K562 (cell line): Measurements from ENCODE around the gene BCAM.

Experiments
- ETV5 ChIP-seq: sonication (generic); formaldehyde crosslinking; IDR thresholded peaks from 2 replicates; pipeline ENCODE4 v1.4.0; 2020; ENCODE audit warnings: low read depth, mild to moderate bottlenecking, missing genetic modification reagents
- RCOR1 ChIP-seq, 2 experiments: IDR thresholded peaks; 2 replicates each; pipeline ENCODE4 v1.6.1; 2012; ENCODE audit warnings: low read depth in 2 of 2, low read length in 2 of 2, borderline replicate concordance in 1 of 2, improper control_type of control experiment in 1 of 2
- SRF ChIP-seq, 2 experiments: fragments of 250-450, 450-650 bp in 1 of 2; sonication (Bioruptor Pico) in 1 of 2; sonication (generic) in 1 of 2; formaldehyde crosslinking; IDR thresholded peaks; 2 replicates each; pipeline versions ENCODE4 v1.5.0 to v1.5.1; 2020 to 2022; ENCODE audit warnings: mild to moderate bottlenecking in 1 of 2, missing genetic modification reagents in 1 of 2
- TEAD2 ChIP-seq: fragments of 450-650 bp; IDR thresholded peaks from 2 replicates; pipeline ENCODE4 v1.6.1; 2016; ENCODE audit warnings: missing genetic modification characterization, control low read depth, missing compliant biosample characterization
- ZNF561 ChIP-seq: fragments of 450-650 bp; formaldehyde crosslinking; conservative IDR thresholded peaks from 2 replicates; pipeline ENCODE4 v1.4.0; 2020; ENCODE audit warnings: mild to moderate bottlenecking, moderate library complexity
- TF ChIP-seq, protein P1 (sequence below), 3 experiments: IDR thresholded peaks in 2 of 3; conservative IDR thresholded peaks in 1 of 3; 2 replicates each; pipeline ENCODE4 v1.5.1; 2011 to 2012; ENCODE audit warnings: low read length in 3 of 3, mild to moderate bottlenecking in 3 of 3, control low read depth in 2 of 3, improper control_type of control experiment in 1 of 3, inconsistent platforms in 1 of 3, low read depth in 1 of 3, mixed read lengths in 1 of 3, moderate library complexity in 1 of 3; ENCODE audit not compliant: insufficient read depth in 2 of 3

DNA sequence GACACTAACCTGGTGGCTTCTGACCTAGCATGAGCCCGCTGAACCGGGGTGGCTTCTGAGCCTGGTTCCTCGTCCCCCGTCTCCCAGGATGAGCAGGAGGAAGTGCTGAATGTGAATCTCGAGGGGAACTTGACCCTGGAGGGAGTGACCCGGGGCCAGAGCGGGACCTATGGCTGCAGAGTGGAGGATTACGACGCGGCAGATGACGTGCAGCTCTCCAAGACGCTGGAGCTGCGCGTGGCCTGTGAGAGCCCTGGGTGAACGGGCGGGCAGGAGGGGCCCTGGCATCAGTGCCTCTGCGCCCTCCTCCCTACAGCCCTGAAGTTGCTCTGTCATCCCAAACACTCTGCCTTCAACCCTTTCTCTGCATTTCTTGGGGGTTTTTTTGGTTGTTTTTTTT lies 5.6 kb downstream of the BCAM start:
- TF ChIP-seq RCOR1 (IDR thresholded peaks at IDR 0.05; ENCODE audit: borderline replicate concordance in 1 of 2, low read depth in 2 of 2, low read length in 2 of 2) (no peak), TEAD2 (tag) (no peak), ZNF561 (no peak), SRF (CRISPR knock-in tag; IDR thresholded peaks at IDR 0.05) (no peak), ETV5 (CRISPR knock-in tag) (no peak)
- TF ChIP-seq, protein P1, sequence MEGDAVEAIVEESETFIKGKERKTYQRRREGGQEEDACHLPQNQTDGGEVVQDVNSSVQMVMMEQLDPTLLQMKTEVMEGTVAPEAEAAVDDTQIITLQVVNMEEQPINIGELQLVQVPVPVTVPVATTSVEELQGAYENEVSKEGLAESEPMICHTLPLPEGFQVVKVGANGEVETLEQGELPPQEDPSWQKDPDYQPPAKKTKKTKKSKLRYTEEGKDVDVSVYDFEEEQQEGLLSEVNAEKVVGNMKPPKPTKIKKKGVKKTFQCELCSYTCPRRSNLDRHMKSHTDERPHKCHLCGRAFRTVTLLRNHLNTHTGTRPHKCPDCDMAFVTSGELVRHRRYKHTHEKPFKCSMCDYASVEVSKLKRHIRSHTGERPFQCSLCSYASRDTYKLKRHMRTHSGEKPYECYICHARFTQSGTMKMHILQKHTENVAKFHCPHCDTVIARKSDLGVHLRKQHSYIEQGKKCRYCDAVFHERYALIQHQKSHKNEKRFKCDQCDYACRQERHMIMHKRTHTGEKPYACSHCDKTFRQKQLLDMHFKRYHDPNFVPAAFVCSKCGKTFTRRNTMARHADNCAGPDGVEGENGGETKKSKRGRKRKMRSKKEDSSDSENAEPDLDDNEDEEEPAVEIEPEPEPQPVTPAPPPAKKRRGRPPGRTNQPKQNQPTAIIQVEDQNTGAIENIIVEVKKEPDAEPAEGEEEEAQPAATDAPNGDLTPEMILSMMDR (IDR thresholded peaks at IDR 0.05 in 2 of 3, conservative IDR thresholded peaks at IDR 0.05 in 1 of 3; ENCODE audit: insufficient read depth in 2 of 3, low read depth in 1 of 3, low read length in 3 of 3), result no peak
